ENCODE measurements around the gene AAMDC.
"Not testable (repeated sequence)": the region's sequence is repeated elsewhere in the genome, so short reads cannot be mapped to it uniquely, and the experiment has no call there.

AAMDC gene

GRCh38 chr11:77822126-77822525 is 1.2 kb downstream of the AAMDC start:
- not testable (repeated sequence) for DNase-seq

GRCh38 chr11:77823775-77824174 is 2.8 kb downstream of the AAMDC start:
- no peak for DNase-seq

- DNase-seq: no peak
Measured at GRCh38 chr11:77828926-77829325, 8.0 kb downstream of the AAMDC start.

GRCh38 chr11:77833302-77833701 is 12.4 kb downstream of the AAMDC start:
- DNase-seq: no peak

- no peak for DNase-seq
Measured at GRCh38 chr11:77842441-77843121, 21.6 kb downstream of the AAMDC start.

- DNase-seq: not testable (repeated sequence)
Measured at GRCh38 chr11:77843700-77844099, 22.8 kb downstream of the AAMDC start.

GRCh38 chr11:77851503-77851902 is 30.6 kb downstream of the AAMDC start:
- DNase-seq: no peak

GRCh38 chr11:77854838-77855237 is 33.9 kb downstream of the AAMDC start:
- no peak for DNase-seq

GRCh38 chr11:77857906-77858457 is 37.0 kb downstream of the AAMDC start:
- DNase-seq: not testable (repeated sequence)

- DNase-seq: not testable (repeated sequence)
Measured at GRCh38 chr11:77861444-77861843, 40.5 kb downstream of the AAMDC start.

GRCh38 chr11:77865805-77866204 is 44.9 kb downstream of the AAMDC start:
- no peak for DNase-seq

- DNase-seq: no peak
Measured at GRCh38 chr11:77866336-77866735, 45.4 kb downstream of the AAMDC start.

- DNase-seq: no peak
Measured at GRCh38 chr11:77868744-77869143, 47.8 kb downstream of the AAMDC start.

GRCh38 chr11:77871855-77872254 is 50.9 kb downstream of the AAMDC start:
- DNase-seq: no peak

GRCh38 chr11:77873345-77873744 is 52.4 kb downstream of the AAMDC start:
- DNase-seq: no peak

- DNase-seq: no peak
Measured at GRCh38 chr11:77874206-77874605, 53.3 kb downstream of the AAMDC start.

GRCh38 chr11:77876045-77876444 is 55.1 kb downstream of the AAMDC start:
- no peak for DNase-seq

- not testable (repeated sequence) for DNase-seq
Measured at GRCh38 chr11:77878247-77878646, 57.3 kb downstream of the AAMDC start.

- DNase-seq: no peak
Measured at GRCh38 chr11:77879218-77879617, 58.3 kb downstream of the AAMDC start.

- no peak for DNase-seq
Measured at GRCh38 chr11:77882396-77882795, 61.5 kb downstream of the AAMDC start.

GRCh38 chr11:77883775-77884174 is 62.8 kb downstream of the AAMDC start:
- DNase-seq: no peak

GRCh38 chr11:77884186-77884828 is 63.4 kb downstream of the AAMDC start:
- no peak for DNase-seq

- no peak for DNase-seq
Measured at GRCh38 chr11:77884829-77885190, 63.9 kb downstream of the AAMDC start.

GRCh38 chr11:77886401-77886800 is 65.5 kb downstream of the AAMDC start:
- no peak for DNase-seq

- DNase-seq: not testable (repeated sequence)
Measured at GRCh38 chr11:77889045-77889444, 68.1 kb downstream of the AAMDC start.

Measured in CD4-positive, alpha-beta T cell treated with Interleukin-15 for 1 hour (primary cell).